Memory B cell (primary cell): ENCODE results near the gene RFX7.

Experiments
- ATAC-seq: fragments of 150-1000 bp; cut with Tn5 transposase; 2 replicates; pipeline ENCODE4 v1.10.0; 2021; ENCODE audit warnings: low read depth, mild to moderate bottlenecking, moderate library complexity
- DNase-seq, 2 donors: peaks; one replicate each; pipeline ENCODE4 v3.0.0; 2022; ENCODE audit warnings: low spot score in 2 of 2
- H3K27ac Mint-ChIP-seq: one replicate; pipeline ENCODE4 v1.8.0; 2022; ENCODE audit warnings: mild to moderate bottlenecking, moderate library complexity, mixed read lengths
- H3K27me3 Mint-ChIP-seq: one replicate; pipeline ENCODE4 v1.8.0; 2022; ENCODE audit warnings: mixed read lengths
- H3K36me3 Mint-ChIP-seq: one replicate; pipeline ENCODE4 v1.8.0; 2022; ENCODE audit warnings: mild to moderate bottlenecking, mixed read lengths
- H3K4me1 Mint-ChIP-seq: one replicate; pipeline ENCODE4 v1.8.0; 2022; ENCODE audit warnings: mixed read lengths
- H3K4me3 Mint-ChIP-seq: one replicate; pipeline ENCODE4 v1.8.0; 2022; ENCODE audit warnings: mild to moderate bottlenecking, moderate library complexity, mixed read lengths
- H3K9me3 Mint-ChIP-seq: one replicate; pipeline ENCODE4 v1.8.0; 2022; ENCODE audit warnings: mixed read lengths

The RFX7 gene

DNA sequence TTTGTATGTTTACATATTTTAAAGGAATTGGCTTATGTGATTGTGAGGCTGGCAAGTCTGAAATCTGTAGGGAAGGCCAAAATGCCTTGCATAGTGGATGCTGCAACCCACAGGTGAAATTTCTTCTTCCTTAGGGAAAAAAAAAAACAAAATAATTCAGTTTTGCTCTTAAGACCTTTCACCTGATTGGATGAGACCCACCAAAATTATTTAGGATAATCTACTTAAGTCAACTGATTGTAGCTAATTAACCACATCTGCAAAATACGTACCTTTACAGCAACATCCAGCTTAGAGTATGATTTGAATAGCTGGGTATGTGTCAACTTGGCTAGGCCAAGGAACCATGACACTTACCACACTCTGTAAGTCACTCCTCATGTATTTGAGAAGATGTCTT, 6.9 kb upstream of the RFX7 start:
- ATAC-seq (no peak), DNase-seq (no peak)
- no peaks in the 10 kb centered on the region for H3K9me3 Mint-ChIP-seq
- no peaks in the 10 kb centered on the region for H3K36me3 Mint-ChIP-seq
- peaks cover 9% of the 10 kb centered on the region for H3K4me1 Mint-ChIP-seq
- H3K27me3 Mint-ChIP-seq = peaks cover 4% of the 10 kb centered on the region
- H3K27ac Mint-ChIP-seq = no peak overlapping the region
- no peak overlapping the region for H3K4me3 Mint-ChIP-seq

- Mint-ChIP-seq H3K4me3 (no peak overlapping the region), H3K4me1 (peaks cover 21% of the 10 kb centered on the region), H3K27me3 (peaks cover 4% of the 10 kb centered on the region), H3K9me3 (no peaks in the 10 kb centered on the region), H3K36me3 (no peaks in the 10 kb centered on the region), H3K27ac (no peak overlapping the region)
- ATAC-seq (no peak), DNase-seq (no peak)
Observed at GRCh38 chr15:56249092-56249491, 5.4 kb upstream of the RFX7 start.

GRCh38 chr15:56248311-56248992, 4.8 kb upstream of the RFX7 start:
- Mint-ChIP-seq H3K9me3 (no peaks in the 10 kb centered on the region), H3K27me3 (peaks cover 4% of the 10 kb centered on the region), H3K4me3 (no peak overlapping the region), H3K27ac (no peak overlapping the region), H3K36me3 (no peaks in the 10 kb centered on the region), H3K4me1 (peaks cover 21% of the 10 kb centered on the region)
- DNase-seq (no peak), ATAC-seq (no peak)

DNA sequence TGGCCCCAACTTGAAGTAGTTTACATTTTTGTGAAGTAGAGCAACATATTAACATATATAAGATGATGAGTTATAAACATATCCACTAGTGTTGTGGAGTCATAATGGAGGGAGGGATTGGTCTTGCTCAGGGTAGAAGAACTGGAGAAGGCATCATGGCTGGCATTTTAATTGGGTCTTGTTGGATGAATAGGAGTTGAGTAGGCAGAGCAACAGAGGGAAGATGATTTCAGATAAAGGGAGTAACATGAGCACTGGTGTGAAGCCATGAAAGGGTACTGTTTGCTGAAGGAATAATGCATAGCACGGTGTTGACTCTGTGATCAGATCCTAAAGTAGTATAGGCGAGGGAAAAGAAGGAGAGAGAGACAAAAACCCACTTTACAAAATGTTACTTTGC, 3.6 kb upstream of the RFX7 start:
- DNase-seq (no peak), ATAC-seq (no peak)
- no peak overlapping the region for H3K27ac Mint-ChIP-seq
- H3K4me1 Mint-ChIP-seq = peaks cover 23% of the 10 kb centered on the region
- no peak overlapping the region for H3K4me3 Mint-ChIP-seq
- H3K9me3 Mint-ChIP-seq = no peaks in the 10 kb centered on the region
- peaks cover 1% of the 10 kb centered on the region for H3K27me3 Mint-ChIP-seq
- no peaks in the 10 kb centered on the region for H3K36me3 Mint-ChIP-seq

DNA sequence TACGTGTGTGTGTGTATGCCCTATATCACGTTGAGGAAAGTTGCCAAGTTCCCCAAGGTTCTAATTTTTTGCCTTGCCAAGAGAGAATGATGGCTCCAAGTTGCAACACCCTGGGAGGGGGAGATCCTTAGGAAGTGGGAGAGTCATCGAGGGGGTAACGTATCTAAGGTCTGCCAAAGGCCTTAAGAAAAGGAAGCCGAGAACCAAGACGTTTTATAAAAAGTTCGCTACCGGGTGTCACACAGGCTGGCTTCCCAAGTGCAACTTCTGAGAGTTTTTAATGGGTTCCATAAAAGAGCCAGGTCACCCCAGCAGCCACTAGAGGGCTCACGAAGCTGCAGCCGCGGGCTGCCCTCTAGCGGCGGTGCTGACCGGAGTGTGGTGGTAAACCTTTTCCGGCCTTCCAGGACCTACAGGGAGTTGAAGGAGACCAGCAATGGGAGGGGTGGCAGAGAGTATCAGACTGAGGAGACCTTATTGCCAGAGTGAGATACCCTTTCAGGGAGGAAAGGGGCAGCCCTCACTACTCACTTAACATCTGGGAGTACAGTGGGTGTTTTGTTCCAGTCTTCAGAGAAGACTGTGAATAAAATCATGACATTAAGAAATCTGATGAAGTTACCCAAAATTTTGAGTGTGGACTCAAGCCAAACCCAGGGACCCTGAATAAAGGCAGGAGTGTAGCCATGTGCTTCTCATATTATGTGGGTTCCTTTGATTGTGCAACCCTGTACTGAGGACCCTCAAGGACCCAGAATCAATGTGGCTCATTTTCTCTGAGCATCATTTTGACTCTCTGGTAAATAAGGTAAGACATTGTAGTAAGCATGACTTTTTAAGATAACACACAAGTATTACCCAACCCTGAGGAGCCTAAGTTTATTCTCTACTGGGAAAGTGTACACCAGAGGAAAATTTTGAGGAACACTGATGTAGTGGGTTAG, 2.5 kb upstream of the RFX7 start:
- H3K27ac Mint-ChIP-seq = peak overlapping the region; percentile 90
- H3K9me3 Mint-ChIP-seq = no peaks in the 10 kb centered on the region
- peak; percentile 85 to 88 for DNase-seq
- ATAC-seq = peak; percentile 69
- peaks cover 23% of the 10 kb centered on the region for H3K4me1 Mint-ChIP-seq
- peak overlapping the region; percentile 92 for H3K4me3 Mint-ChIP-seq
- peaks cover 1% of the 10 kb centered on the region for H3K27me3 Mint-ChIP-seq
- no peaks in the 10 kb centered on the region for H3K36me3 Mint-ChIP-seq

GRCh38 chr15:56244811-56245576, 1.3 kb upstream of the RFX7 start:
- Mint-ChIP-seq H3K27me3 (no peaks in the 10 kb centered on the region), H3K4me3 (peak overlapping the region; percentile 92), H3K4me1 (peaks cover 23% of the 10 kb centered on the region), H3K36me3 (no peaks in the 10 kb centered on the region), H3K27ac (peak overlapping the region; percentile 90), H3K9me3 (no peaks in the 10 kb centered on the region)
- ATAC-seq (peak; percentile 25), DNase-seq (peak in 1 of 2 donors; percentile 35)

DNA sequence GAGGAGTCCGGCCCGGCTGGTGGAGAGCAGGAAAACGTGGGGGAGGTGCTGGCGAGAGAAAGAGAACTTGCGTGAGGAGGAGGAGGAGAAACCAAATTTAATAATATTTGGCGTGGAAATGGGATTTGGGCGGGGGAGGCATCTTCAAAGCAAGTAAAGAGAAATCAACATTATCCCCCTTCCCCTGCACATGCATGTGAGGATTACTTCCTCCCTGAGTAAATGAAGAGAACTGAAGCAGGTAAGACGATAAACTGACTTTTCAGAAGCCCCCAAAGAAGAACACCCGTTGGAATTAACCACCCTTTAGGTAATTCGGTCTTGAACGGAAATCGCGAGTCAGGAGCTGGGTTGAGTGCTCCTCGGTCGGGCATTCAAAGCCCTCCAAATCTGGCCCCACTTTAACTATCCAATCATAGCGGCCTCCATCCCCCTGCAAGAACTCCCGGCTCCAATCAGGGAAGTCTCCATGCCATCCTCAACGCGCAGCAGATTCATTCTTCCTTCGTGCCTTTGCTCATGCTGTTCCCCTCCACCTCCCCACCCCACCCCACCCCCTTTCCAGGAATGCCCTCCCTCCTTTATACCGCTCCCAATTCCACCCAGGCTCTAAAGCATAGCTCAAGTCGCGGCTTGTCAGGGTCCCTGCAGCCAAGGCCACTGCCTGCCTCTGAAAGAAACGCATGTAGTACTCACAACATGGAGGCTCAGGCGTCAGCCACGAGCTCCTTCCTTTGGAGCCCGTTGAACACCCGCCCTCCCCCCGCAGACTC, 545 bp upstream of the RFX7 start:
- H3K27me3 Mint-ChIP-seq = no peaks in the 10 kb centered on the region
- peak in 1 of 2 donors; percentile 15 for DNase-seq
- no peak for ATAC-seq
- H3K9me3 Mint-ChIP-seq = no peaks in the 10 kb centered on the region
- H3K4me1 Mint-ChIP-seq = peaks cover 27% of the 10 kb centered on the region
- H3K4me3 Mint-ChIP-seq = peak overlapping the region; percentile 92
- peak overlapping the region; percentile 90 for H3K27ac Mint-ChIP-seq
- peaks cover 3% of the 10 kb centered on the region for H3K36me3 Mint-ChIP-seq

GRCh38 chr15:56242576-56243162, 1.0 kb downstream of the RFX7 start:
- no peaks in the 10 kb centered on the region for H3K27me3 Mint-ChIP-seq
- DNase-seq = no peak
- no peaks in the 10 kb centered on the region for H3K9me3 Mint-ChIP-seq
- peaks cover 3% of the 10 kb centered on the region for H3K36me3 Mint-ChIP-seq
- peak overlapping the region; percentile 85 for H3K27ac Mint-ChIP-seq
- H3K4me1 Mint-ChIP-seq = peaks cover 27% of the 10 kb centered on the region
- no peak for ATAC-seq
- peak overlapping the region; percentile 92 for H3K4me3 Mint-ChIP-seq

DNA sequence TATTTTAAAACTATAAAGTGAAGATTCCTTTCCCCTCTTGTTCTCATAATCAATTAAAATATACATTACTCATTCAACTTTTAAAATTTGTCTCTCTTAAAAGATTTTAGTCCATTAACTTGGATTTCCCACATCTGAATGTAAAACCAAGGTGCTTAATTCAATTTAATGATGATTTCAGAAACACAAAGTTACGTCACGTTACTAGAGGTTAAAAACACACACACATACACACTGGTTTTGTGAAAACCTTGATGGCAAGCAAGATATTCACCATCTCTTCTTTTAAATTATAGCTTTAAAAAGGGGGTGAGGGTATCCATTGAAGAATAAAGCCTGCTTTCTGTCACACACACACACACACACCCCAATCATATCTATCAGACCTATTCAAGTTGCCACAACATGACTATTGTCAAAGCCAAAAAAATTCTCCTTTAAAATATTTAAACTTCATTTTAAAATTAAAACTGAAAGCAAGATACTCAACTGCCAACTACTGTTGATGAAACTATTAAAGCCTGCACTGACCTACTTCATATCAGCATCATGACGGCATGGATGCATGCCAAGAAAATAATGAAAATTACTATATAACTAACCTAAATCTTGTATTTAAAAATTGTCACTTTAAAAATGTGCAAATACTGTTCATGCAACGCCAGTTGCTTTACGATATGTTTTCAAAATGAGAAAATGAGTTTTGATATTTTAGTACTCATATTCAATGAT, 2.1 kb downstream of the RFX7 start:
- Mint-ChIP-seq H3K27ac (no peak overlapping the region), H3K9me3 (no peaks in the 10 kb centered on the region), H3K4me1 (peaks cover 30% of the 10 kb centered on the region), H3K27me3 (no peaks in the 10 kb centered on the region), H3K36me3 (peaks cover 6% of the 10 kb centered on the region), H3K4me3 (peak overlapping the region; percentile 24)
- no peak for ATAC-seq
- DNase-seq = no peak

DNA sequence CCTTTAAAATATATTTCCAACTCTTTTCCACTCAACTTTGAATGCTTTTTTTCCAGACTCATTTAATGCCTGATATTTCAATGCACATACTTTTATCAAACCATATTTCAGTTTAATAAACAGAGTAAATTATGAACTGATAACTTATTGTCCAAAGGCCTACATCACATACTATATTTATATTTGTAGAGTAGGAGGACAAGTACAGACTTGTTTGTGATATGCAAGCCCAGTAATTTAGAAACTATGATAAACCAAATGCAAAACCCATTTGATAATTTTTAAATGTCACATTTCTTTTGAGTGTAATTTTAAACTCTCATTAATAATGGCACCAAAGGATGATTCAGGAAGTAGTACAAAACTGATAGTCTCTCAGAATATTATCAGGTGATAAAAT, 3.3 kb downstream of the RFX7 start:
- no peak for DNase-seq
- peak overlapping the region; percentile 17 for H3K27ac Mint-ChIP-seq

DNA sequence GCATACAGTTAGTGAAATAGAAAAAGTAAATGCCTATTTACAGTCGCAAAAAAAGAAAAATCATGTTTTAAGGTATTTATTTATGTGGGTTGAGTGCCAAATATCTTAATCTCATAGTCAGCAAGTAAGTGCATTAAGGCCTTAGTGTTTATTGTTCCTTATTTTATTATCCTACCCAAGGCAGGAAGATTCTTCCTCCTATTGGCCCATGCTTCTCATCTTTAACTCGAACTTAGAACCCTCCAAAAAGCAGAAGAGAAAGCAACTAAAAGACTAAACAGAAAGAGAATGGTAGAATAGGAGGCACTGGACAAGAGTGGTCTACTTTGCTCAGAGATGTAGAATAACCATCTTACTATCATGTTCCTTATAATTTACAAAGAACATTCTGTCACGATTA, 7.5 kb downstream of the RFX7 start:
- peaks cover 12% of the 10 kb centered on the region for H3K4me1 Mint-ChIP-seq
- peaks cover 14% of the 10 kb centered on the region for H3K9me3 Mint-ChIP-seq
- no peak overlapping the region for H3K4me3 Mint-ChIP-seq
- peak overlapping the region; percentile 48 for H3K27ac Mint-ChIP-seq
- ATAC-seq (peak; percentile 43), DNase-seq (no peak)
- peaks cover 42% of the 10 kb centered on the region for H3K36me3 Mint-ChIP-seq
- H3K27me3 Mint-ChIP-seq = no peaks in the 10 kb centered on the region

More for the DNA sequence above, 3.3 kb downstream of the RFX7 start:
- Mint-ChIP-seq H3K36me3 (peaks cover 8% of the 10 kb centered on the region), H3K4me3 (no peak overlapping the region), H3K9me3 (no peaks in the 10 kb centered on the region), H3K4me1 (peaks cover 21% of the 10 kb centered on the region), H3K27me3 (no peaks in the 10 kb centered on the region)
- no peak for ATAC-seq

DNA sequence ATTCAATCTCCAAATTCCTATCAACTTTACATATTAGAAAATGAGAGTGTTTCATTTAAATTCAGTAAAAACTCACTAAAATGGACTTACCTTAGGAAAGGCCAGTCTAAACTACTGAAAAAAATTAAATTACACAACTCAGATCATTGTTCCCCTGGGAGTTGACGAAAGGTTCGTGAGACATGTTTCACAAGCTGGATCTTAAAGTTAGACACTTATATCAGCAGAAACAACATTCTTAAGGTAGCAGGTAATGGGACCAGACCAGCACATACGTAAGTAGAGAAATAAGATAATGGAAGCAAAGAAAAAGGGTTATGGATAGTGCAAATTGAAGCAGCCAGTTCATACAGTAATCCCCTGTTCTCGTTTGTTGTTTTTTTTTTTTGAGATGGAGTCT, 8.9 kb downstream of the RFX7 start:
- ATAC-seq (no peak), DNase-seq (no peak)
- Mint-ChIP-seq H3K27ac (no peak overlapping the region), H3K36me3 (peaks cover 53% of the 10 kb centered on the region), H3K4me1 (peaks cover 12% of the 10 kb centered on the region), H3K9me3 (peaks cover 20% of the 10 kb centered on the region), H3K27me3 (no peaks in the 10 kb centered on the region), H3K4me3 (no peak overlapping the region)
